ENCODE measurements around the gene SMURF1.

Gene SMURF1

DNA sequence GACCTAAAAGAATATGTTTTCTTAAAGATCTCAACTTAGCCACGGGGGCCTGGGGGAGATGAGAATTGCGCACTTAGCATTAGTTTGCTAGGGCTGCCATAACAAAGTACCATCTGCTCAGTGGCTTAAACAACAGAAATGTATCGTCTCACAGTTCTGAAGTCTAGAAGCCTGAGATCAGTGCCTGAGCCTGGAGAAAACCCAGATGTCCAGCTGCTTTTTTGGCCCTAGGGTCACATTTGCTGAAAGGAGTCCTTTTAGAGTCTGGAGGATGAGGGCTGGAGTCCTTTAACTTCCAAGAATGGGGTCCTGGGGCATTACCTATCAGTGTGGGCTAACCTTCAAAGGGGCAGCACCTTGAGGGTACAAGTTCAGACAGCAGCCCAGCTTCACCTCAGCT, 48.2 kb downstream of the SMURF1 start:
- Histone ChIP-seq H3K9ac (ENCODE audit: low read length) (no peak overlapping the region), H3K36me3 (ENCODE audit: control insufficient read depth, insufficient read depth, low read length, severe bottlenecking) (no peaks in the 10 kb centered on the region), H3K27me3 (replicated peaks; ENCODE audit: control insufficient read depth, insufficient read depth, low read length) (no peaks in the 10 kb centered on the region), H3K4me1 (ENCODE audit: control insufficient read depth, insufficient read depth, low read length) (peaks cover 47% of the 10 kb centered on the region), H3K4me3 (ENCODE audit: low read length) (no peak overlapping the region), H3K9me3 (ENCODE audit: control insufficient read depth, low read length) (no peaks in the 10 kb centered on the region)
- DNase-seq (ENCODE audit: low read depth) = no peak

DNA sequence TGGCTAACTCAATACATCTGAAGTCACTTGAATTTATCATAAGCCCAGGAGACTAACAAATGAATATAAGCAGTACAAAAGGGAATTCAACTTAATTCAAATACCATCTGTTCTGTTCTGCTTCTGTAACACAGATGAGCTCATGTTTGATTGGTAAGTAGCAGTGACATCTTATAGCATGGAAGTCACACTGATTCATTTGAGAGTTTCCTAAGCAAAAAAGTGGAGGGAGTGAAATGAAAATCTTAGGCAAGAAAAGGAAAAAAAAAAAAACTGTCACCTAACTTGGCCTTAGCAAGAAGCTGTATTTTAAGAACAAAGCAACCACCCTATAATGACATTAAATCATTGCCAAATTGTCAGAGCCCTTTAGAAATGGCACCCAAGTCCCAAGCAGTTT, 49.5 kb downstream of the SMURF1 start:
- DNase-seq (ENCODE audit: low read depth) = no peak
- Histone ChIP-seq H3K9me3 (ENCODE audit: control insufficient read depth, low read length) (no peaks in the 10 kb centered on the region), H3K4me3 (ENCODE audit: low read length) (no peak overlapping the region), H3K36me3 (ENCODE audit: control insufficient read depth, insufficient read depth, low read length, severe bottlenecking) (no peaks in the 10 kb centered on the region), H3K4me1 (ENCODE audit: control insufficient read depth, insufficient read depth, low read length) (peaks cover 41% of the 10 kb centered on the region), H3K9ac (ENCODE audit: low read length) (no peak overlapping the region), H3K27me3 (replicated peaks; ENCODE audit: control insufficient read depth, insufficient read depth, low read length) (no peaks in the 10 kb centered on the region)

DNA sequence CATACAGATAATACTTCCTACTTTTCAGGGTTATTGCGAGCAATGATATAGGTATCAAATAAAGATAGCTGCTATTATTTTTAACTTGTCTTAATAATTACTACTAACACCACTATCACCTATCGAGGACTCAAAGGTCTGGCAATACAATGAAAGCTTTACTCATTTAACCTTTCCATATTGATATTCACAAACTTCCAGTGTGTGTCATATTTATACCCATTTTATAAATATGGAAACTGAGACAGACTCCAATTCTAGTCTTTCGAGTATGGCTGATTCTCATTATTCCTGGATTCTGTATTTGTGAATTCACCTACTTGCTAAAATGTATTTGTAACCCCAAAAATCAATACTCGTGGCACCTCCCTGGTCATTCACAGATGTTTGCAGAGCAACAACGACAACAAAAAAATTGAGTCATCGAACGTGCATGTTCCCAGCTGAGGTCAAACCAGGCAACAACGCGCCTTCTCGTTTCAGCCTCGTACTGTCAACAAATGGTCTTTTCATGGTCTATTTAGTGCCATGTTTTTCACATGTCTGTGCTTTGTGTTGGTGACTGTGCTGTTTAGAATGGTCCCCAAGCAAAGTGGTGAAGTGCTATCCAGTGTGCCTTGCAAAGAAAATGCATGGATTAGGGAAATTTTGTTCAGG, 51.7 kb downstream of the SMURF1 start:
- DNase-seq (ENCODE audit: low read depth) = no peak
- Histone ChIP-seq H3K9ac (ENCODE audit: low read length) (no peak overlapping the region), H3K27me3 (replicated peaks; ENCODE audit: control insufficient read depth, insufficient read depth, low read length) (no peaks in the 10 kb centered on the region), H3K9me3 (ENCODE audit: control insufficient read depth, low read length) (no peaks in the 10 kb centered on the region), H3K4me3 (ENCODE audit: low read length) (no peak overlapping the region), H3K36me3 (ENCODE audit: control insufficient read depth, insufficient read depth, low read length, severe bottlenecking) (no peaks in the 10 kb centered on the region), H3K4me1 (ENCODE audit: control insufficient read depth, insufficient read depth, low read length) (peaks cover 19% of the 10 kb centered on the region)

DNA sequence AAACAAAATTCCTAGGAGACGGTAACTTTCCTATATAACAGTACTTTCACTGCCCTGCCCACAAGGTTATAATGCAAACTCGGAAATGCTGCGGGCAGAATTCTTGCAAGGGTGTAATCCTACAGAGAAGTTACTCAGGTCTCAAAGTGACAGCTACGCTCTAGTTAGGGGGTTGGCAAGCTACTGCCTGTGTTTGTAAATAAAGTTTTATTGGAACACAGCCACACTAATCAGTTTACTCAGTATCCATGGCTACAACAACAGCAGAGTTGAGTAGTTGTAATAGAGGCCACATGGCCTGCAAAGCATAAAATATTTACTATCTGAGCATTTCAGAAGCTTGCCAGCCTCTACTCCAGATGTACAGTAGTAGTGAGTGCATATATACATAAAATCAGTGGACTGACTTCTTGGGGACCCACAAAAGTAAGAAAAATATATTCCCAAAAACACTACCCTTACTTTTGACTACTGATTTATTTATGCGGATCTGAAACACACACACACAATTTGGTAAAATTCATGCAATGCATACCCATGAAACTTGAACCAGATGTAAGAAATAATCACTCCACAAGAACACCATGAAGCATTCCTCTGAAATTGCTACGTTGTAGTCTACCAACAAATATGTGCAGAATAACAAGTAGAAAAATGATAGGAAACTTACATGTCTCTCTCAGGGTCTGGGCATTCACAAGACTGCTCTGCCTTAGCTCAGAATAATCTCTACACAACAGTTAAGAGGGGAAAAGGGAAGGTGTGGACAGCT, 53.0 kb downstream of the SMURF1 start:
- peak; percentile 82 for DNase-seq (ENCODE audit: low read depth)
- Histone ChIP-seq H3K9ac (ENCODE audit: low read length) (no peak overlapping the region), H3K36me3 (ENCODE audit: control insufficient read depth, insufficient read depth, low read length, severe bottlenecking) (peaks cover 3% of the 10 kb centered on the region), H3K27me3 (replicated peaks; ENCODE audit: control insufficient read depth, insufficient read depth, low read length) (no peaks in the 10 kb centered on the region), H3K4me3 (ENCODE audit: low read length) (no peak overlapping the region), H3K4me1 (ENCODE audit: control insufficient read depth, insufficient read depth, low read length) (peaks cover 14% of the 10 kb centered on the region), H3K9me3 (ENCODE audit: control insufficient read depth, low read length) (no peaks in the 10 kb centered on the region)

DNA sequence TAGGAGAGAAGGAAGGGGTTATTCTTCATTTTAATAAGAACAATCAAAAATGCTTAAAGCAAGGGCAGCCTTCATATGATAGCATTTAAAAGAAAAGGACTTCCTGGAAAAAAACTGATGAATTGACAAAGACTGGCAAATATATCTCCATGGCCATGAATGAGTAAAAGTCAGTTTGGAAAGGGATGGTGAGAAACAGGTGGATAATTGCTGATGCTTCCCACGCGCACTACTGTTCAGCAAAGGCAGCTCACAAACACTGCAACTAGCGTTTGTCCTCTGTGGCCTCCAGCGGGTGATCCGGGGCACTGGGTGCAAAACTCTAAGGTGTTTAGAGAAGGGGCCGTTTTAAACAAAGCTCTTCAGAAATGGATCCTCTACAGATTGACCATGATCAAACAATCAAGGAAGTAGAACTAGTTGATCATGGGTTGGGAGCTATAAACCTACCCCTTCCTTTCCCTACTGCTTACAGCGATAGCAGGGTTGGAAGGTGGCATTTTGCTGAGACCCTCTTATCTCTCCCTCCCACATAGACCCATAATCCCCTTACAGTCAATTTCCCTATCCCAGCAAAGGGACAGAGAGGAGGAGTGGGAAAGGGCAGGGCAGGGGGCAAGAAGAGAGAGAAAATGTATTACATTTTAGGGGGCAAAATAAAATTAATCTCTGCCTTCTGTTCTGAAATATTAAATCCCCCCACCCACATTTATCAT, 53.8 kb downstream of the SMURF1 start:
- H3K9ac ChIP-seq (ENCODE audit: low read length) = no peak overlapping the region
- no peaks in the 10 kb centered on the region for H3K9me3 ChIP-seq (ENCODE audit: control insufficient read depth, low read length)
- H3K27me3 ChIP-seq (replicated peaks; ENCODE audit: control insufficient read depth, insufficient read depth, low read length) = no peaks in the 10 kb centered on the region
- no peak overlapping the region for H3K4me3 ChIP-seq (ENCODE audit: low read length)
- DNase-seq (ENCODE audit: low read depth) = no peak
- peaks cover 9% of the 10 kb centered on the region for H3K4me1 ChIP-seq (ENCODE audit: control insufficient read depth, insufficient read depth, low read length)
- peaks cover 3% of the 10 kb centered on the region for H3K36me3 ChIP-seq (ENCODE audit: control insufficient read depth, insufficient read depth, low read length, severe bottlenecking)

DNA sequence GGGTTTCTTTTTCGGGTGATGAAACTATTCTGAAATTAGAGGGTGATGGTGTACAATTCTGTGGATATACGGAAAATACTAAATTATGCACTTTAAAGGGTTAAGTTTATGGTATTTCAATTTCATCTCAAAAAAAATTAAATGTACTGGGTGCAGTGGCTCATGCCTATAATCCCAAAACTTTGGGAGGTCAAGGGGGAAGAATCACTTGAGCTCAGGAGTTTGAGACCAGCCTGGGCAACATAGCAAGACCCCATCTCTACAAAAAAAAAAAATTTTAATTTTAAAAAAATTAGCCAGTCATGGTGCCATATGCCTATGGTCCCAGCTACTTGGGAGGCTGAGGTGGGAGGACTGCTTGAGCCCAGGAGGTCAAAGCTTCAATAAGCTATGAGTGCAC, 57.0 kb downstream of the SMURF1 start:
- H3K9ac ChIP-seq (ENCODE audit: low read length) = no peak overlapping the region

DNA sequence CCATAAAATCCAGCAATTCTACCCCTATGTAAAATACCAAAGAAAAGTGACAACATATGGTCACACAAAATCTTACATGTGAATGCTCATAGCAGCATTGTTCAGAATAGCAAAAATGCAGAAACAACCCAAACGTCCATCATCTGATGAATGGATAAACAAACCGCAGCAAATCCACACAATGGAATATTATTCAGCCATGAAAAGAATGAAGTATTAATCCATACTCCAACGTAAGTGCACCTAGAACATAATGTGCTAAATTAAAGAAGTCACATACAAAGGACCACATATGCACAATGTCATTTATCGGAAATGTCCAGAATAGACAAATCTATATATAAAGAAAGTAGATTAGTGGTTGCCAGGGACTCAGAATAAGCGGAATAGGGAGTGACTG, 57.4 kb downstream of the SMURF1 start:
- Histone ChIP-seq H3K4me1 (ENCODE audit: control insufficient read depth, insufficient read depth, low read length) (peaks cover 17% of the 10 kb centered on the region), H3K9me3 (ENCODE audit: control insufficient read depth, low read length) (no peaks in the 10 kb centered on the region), H3K9ac (ENCODE audit: low read length) (no peak overlapping the region), H3K36me3 (ENCODE audit: control insufficient read depth, insufficient read depth, low read length, severe bottlenecking) (peaks cover 3% of the 10 kb centered on the region), H3K4me3 (ENCODE audit: low read length) (no peak overlapping the region), H3K27me3 (replicated peaks; ENCODE audit: control insufficient read depth, insufficient read depth, low read length) (no peaks in the 10 kb centered on the region)
- no peak for DNase-seq (ENCODE audit: low read depth)

More for the DNA sequence above, 57.0 kb downstream of the SMURF1 start:
- Histone ChIP-seq H3K36me3 (ENCODE audit: control insufficient read depth, insufficient read depth, low read length, severe bottlenecking) (peaks cover 3% of the 10 kb centered on the region), H3K4me1 (ENCODE audit: control insufficient read depth, insufficient read depth, low read length) (peaks cover 17% of the 10 kb centered on the region), H3K27me3 (replicated peaks; ENCODE audit: control insufficient read depth, insufficient read depth, low read length) (no peaks in the 10 kb centered on the region), H3K9me3 (ENCODE audit: control insufficient read depth, low read length) (no peaks in the 10 kb centered on the region), H3K4me3 (ENCODE audit: low read length) (no peak overlapping the region)
- DNase-seq (ENCODE audit: low read depth) = no peak

DNA sequence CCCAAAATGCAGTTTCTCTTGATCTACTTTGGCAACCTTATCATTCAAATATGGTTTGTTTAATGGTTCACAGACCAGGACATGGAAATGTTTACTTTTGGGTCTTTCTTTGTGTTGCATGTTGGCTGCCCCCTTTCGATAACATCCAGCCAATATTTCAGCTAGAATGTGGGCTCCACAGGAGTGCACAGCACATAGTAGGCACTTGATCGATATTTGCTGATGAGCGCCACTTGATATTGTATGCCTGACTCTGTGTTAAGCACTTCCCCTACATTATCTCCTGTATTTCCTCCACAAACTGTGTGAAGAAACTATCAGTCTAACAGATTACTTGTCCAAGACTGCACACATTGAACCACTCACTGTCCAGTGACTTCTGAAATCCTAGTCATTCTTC, 60.2 kb downstream of the SMURF1 start:
- H3K4me3 ChIP-seq (ENCODE audit: low read length) = no peak overlapping the region
- no peak for DNase-seq (ENCODE audit: low read depth)
- H3K9me3 ChIP-seq (ENCODE audit: control insufficient read depth, low read length) = no peaks in the 10 kb centered on the region
- no peak overlapping the region for H3K9ac ChIP-seq (ENCODE audit: low read length)
- peaks cover 3% of the 10 kb centered on the region for H3K36me3 ChIP-seq (ENCODE audit: control insufficient read depth, insufficient read depth, low read length, severe bottlenecking)
- no peaks in the 10 kb centered on the region for H3K27me3 ChIP-seq (replicated peaks; ENCODE audit: control insufficient read depth, insufficient read depth, low read length)
- H3K4me1 ChIP-seq (ENCODE audit: control insufficient read depth, insufficient read depth, low read length) = peaks cover 17% of the 10 kb centered on the region

DNA sequence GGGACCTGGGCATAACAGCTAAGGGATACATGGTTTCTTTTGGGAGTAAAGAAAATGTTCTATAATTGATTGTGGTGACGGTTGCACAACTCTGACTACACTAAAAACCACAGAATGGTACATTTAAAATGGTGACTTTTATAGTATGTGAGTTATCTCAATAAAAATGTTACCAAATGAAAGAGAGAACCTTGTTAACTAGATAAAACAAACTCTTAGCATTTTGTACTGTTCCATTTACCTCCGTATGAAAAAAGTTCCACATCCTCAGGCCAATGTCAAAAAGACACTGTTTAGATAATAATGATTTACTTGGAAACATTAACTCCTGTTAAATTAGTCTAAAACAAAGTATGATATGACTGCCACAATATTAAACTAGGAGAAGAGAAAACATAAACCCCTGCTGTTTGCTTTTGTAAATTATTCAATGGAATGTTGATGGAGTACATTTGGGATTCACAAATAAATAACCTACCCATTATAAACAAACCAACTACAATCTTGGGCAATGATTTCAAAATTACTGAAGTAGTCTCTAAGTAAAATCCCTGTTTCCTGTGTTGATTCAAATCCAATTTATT, 60.7 kb downstream of the SMURF1 start:
- H3K27me3 ChIP-seq (replicated peaks; ENCODE audit: control insufficient read depth, insufficient read depth, low read length) = no peaks in the 10 kb centered on the region
- DNase-seq (ENCODE audit: low read depth) = peak; percentile 72
- no peak overlapping the region for H3K4me3 ChIP-seq (ENCODE audit: low read length)
- no peaks in the 10 kb centered on the region for H3K9me3 ChIP-seq (ENCODE audit: control insufficient read depth, low read length)
- peaks cover 3% of the 10 kb centered on the region for H3K36me3 ChIP-seq (ENCODE audit: control insufficient read depth, insufficient read depth, low read length, severe bottlenecking)
- H3K4me1 ChIP-seq (ENCODE audit: control insufficient read depth, insufficient read depth, low read length) = peaks cover 17% of the 10 kb centered on the region
- no peak overlapping the region for H3K9ac ChIP-seq (ENCODE audit: low read length)

DNA sequence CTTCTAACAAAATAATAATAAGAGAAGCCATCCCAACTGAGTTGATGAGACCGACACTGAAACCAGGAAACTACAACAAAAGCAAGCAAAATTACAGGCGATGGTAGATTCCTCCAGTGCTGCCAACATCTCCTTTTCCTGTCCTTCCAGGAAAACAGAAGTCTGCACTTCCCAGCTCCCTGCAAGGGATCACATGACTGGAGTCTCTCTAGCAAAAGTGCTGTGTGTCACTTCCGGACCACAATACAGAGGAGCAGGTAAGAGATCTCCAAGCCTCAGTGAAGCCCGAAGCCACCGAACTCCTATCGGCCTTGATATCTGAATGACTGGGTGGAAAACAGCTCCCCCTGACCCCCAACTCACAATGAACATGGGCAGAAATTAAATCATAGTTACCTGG, 63.2 kb downstream of the SMURF1 start:
- no peak for DNase-seq (ENCODE audit: low read depth)
- Histone ChIP-seq H3K9me3 (ENCODE audit: control insufficient read depth, low read length) (no peaks in the 10 kb centered on the region), H3K27me3 (replicated peaks; ENCODE audit: control insufficient read depth, insufficient read depth, low read length) (no peaks in the 10 kb centered on the region), H3K4me3 (ENCODE audit: low read length) (no peak overlapping the region), H3K9ac (ENCODE audit: low read length) (no peak overlapping the region), H3K36me3 (ENCODE audit: control insufficient read depth, insufficient read depth, low read length, severe bottlenecking) (no peaks in the 10 kb centered on the region), H3K4me1 (ENCODE audit: control insufficient read depth, insufficient read depth, low read length) (peaks cover 17% of the 10 kb centered on the region)

DNA sequence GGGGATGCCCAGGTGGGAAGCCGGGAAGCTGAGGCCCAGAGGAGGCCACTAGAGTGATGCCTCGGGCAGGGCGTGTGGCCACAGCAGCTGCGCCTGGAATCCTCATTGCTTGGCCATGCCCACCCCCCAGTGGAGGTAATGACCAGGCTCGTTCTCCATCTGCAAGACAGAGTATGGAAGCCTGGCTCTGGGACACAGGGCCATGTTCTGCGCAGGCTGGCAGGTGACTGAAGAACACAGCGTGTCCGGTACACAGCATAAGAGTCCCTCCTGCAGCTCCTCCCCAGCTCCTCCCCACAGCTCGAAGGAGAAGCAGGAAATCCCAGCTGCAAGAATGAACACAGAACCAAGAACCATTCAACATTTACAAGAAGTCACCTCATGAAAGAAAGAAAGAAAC, 64.8 kb downstream of the SMURF1 start:
- no peaks in the 10 kb centered on the region for H3K9me3 ChIP-seq (ENCODE audit: control insufficient read depth, low read length)
- DNase-seq (ENCODE audit: low read depth) = no peak
- H3K4me3 ChIP-seq (ENCODE audit: low read length) = no peak overlapping the region
- no peaks in the 10 kb centered on the region for H3K27me3 ChIP-seq (replicated peaks; ENCODE audit: control insufficient read depth, insufficient read depth, low read length)
- no peak overlapping the region for H3K9ac ChIP-seq (ENCODE audit: low read length)
- peaks cover 17% of the 10 kb centered on the region for H3K4me1 ChIP-seq (ENCODE audit: control insufficient read depth, insufficient read depth, low read length)
- no peaks in the 10 kb centered on the region for H3K36me3 ChIP-seq (ENCODE audit: control insufficient read depth, insufficient read depth, low read length, severe bottlenecking)

All from adipocyte (in vitro differentiated cells).